Measurements from ENCODE around the gene SOCS3.

The SOCS3 gene

GRCh38 chr17:78403822-78404221, 43.9 kb upstream of the SOCS3 start:
- TF ChIP-seq, protein P1, sequence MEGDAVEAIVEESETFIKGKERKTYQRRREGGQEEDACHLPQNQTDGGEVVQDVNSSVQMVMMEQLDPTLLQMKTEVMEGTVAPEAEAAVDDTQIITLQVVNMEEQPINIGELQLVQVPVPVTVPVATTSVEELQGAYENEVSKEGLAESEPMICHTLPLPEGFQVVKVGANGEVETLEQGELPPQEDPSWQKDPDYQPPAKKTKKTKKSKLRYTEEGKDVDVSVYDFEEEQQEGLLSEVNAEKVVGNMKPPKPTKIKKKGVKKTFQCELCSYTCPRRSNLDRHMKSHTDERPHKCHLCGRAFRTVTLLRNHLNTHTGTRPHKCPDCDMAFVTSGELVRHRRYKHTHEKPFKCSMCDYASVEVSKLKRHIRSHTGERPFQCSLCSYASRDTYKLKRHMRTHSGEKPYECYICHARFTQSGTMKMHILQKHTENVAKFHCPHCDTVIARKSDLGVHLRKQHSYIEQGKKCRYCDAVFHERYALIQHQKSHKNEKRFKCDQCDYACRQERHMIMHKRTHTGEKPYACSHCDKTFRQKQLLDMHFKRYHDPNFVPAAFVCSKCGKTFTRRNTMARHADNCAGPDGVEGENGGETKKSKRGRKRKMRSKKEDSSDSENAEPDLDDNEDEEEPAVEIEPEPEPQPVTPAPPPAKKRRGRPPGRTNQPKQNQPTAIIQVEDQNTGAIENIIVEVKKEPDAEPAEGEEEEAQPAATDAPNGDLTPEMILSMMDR (IDR thresholded peaks at IDR 0.05; ENCODE audit: low read depth, low read length, missing control alignments) = no peak
- no peak overlapping the region for H3K4me3 ChIP-seq (ENCODE audit: low read depth, low read length)
- DNase-seq (ENCODE audit: low read depth) = no peak

DNA sequence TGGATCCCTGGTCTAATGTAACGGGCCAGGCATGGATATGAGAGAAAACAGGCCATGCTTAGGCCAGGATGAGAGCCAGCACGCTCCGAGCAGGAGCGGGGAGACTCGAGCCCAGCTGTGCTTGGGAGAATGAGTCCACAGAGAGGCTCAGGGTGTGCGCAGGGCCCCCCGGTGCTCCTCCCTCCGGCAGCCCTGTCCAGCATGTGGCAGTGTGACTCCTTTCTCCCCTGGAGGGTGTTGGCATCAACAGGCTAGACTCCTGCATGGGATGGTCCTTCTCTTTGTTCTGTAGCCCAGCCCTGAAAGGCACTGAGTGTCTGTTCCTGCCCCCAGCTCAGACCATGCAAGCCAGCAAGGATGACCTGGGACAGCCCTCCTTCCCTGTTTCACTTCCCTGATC, 42.0 kb upstream of the SOCS3 start:
- no peak overlapping the region for H3K4me3 ChIP-seq (ENCODE audit: low read depth, low read length)
- no peak for DNase-seq (ENCODE audit: low read depth)
- TF ChIP-seq, protein P1 (IDR thresholded peaks at IDR 0.05; ENCODE audit: low read depth, low read length, missing control alignments) = no peak

DNA sequence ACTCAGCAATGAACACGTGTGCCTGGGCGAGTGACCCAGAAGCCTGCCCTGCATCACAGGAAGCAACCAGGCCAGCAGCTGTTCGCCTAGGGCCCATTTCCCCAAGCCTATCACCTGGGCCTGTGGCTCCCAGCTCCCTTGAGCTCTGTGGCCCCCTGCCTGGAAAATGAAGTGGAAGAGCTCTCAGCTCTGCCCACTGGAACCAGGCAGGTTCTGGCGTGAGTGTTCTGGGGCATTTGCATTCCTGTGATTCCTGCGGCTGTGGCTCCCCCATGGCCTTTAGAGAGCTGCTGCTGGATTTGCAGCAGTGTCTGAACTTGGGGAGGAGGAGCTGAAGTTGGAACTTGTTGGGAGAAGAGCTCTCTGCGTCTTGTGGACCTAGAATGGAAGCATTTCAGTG, 41.4 kb upstream of the SOCS3 start:
- DNase-seq (ENCODE audit: low read depth) = no peak
- TF ChIP-seq, protein P1 (IDR thresholded peaks at IDR 0.05; ENCODE audit: low read depth, low read length, missing control alignments) = no peak
- no peak overlapping the region for H3K4me3 ChIP-seq (ENCODE audit: low read depth, low read length)

DNA sequence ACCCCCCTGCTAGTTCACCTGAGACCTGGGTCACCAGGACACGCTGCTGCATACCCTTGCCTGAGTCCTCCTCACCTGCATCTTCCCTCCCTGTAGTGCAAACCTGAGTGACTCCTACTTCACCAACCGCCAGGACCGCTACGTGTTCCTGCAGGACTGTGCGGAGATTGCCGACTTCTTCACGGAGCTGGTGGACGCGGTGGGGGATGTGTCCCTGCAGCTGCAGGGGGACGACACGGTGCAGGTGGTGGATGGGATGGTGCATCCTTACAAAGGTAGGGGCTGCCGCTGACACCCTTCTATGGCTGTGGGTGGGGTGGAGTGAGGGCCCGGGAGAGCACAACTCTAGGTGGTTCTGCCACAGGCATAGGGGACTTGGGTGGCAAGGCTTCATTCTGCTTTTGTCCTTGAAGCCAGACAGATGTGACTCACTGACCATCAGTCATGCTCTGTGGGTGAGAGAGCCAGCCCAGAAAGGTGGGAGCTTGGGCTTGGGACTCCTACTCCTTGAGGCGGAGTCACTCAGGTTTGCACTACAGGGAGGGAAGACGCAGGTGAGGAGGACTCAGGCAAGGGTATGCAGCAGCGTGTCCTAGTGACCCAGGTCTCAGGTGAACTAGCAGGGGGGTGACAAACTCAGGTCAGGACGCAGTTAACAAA, 40.8 kb upstream of the SOCS3 start:
- no peak for DNase-seq (ENCODE audit: low read depth)
- H3K4me3 ChIP-seq (ENCODE audit: low read depth, low read length) = no peak overlapping the region
- TF ChIP-seq, protein P1 (IDR thresholded peaks at IDR 0.05; ENCODE audit: low read depth, low read length, missing control alignments) = no peak

GRCh38 chr17:78399693-78400144, 39.8 kb upstream of the SOCS3 start:
- TF ChIP-seq, protein P1 (IDR thresholded peaks at IDR 0.05; ENCODE audit: low read depth, low read length, missing control alignments) = no peak
- DNase-seq (ENCODE audit: low read depth) = no peak
- H3K4me3 ChIP-seq (ENCODE audit: low read depth, low read length) = no peak overlapping the region

- no peak for DNase-seq (ENCODE audit: low read depth)
- TF ChIP-seq, protein P1 (IDR thresholded peaks at IDR 0.05; ENCODE audit: low read depth, low read length, missing control alignments) = no peak
- H3K4me3 ChIP-seq (ENCODE audit: low read depth, low read length) = no peak overlapping the region
Measured at GRCh38 chr17:78399028-78399692, 39.3 kb upstream of the SOCS3 start.

- DNase-seq (ENCODE audit: low read depth) = no peak
- H3K4me3 ChIP-seq (ENCODE audit: low read depth, low read length) = no peak overlapping the region
- TF ChIP-seq, protein P1 (IDR thresholded peaks at IDR 0.05; ENCODE audit: low read depth, low read length, missing control alignments) = no peak
Measured at GRCh38 chr17:78398390-78398789, 38.5 kb upstream of the SOCS3 start.

Measured in GM12864 (cell line).